H1 (cell line): ENCODE data around the gene CCDC157.

Experiments
- EZH2 ChIP-seq: fragments of 200-600 bp; sonication (generic); IDR thresholded peaks from 2 replicates; pipeline ENCODE4 v1.7.1; 2012; ENCODE audit warnings: low read depth, mild to moderate bottlenecking, moderate library complexity, low read length, inconsistent platforms; ENCODE audit not compliant: severe bottlenecking
- GABPA ChIP-seq: IDR thresholded peaks from 2 replicates; pipeline ENCODE4 v1.6.1; 2011; ENCODE audit warnings: mild to moderate bottlenecking, low read length, moderate library complexity, borderline replicate concordance; ENCODE audit not compliant: insufficient read depth
- PHF8 ChIP-seq: fragments of 200-600 bp; sonication (generic); conservative IDR thresholded peaks from 2 replicates; pipeline ENCODE4 v1.7.1; 2012; ENCODE audit warnings: low read depth, mild to moderate bottlenecking, inconsistent platforms, low read length, moderate library complexity
- POLR2A ChIP-seq, 2 experiments: IDR thresholded peaks; 1 replicate in 1 of 2; 2 replicates in 1 of 2; pipeline ENCODE4 v1.6.1; 2011; ENCODE audit warnings: low read depth in 2 of 2, low read length in 2 of 2, mild to moderate bottlenecking in 2 of 2; ENCODE audit errors: control extremely low read depth in 1 of 2
- RAD21 ChIP-seq, 2 experiments: IDR thresholded peaks in 1 of 2; conservative IDR thresholded peaks in 1 of 2; 2 replicates each; pipeline ENCODE4 v1.6.1; 2011; ENCODE audit warnings: low read depth in 2 of 2, low read length in 2 of 2, improper control_type of control experiment in 1 of 2, inconsistent platforms in 1 of 2, mild to moderate bottlenecking in 1 of 2, moderate library complexity in 1 of 2
- RFX5 ChIP-seq: IDR thresholded peaks from 2 replicates; pipeline ENCODE4 v1.6.1; 2011; ENCODE audit warnings: low read depth, low read length, improper control_type of control experiment, borderline replicate concordance
- SP4 ChIP-seq: IDR thresholded peaks from 2 replicates; pipeline ENCODE4 v1.6.1; 2012; ENCODE audit warnings: low read length, inconsistent platforms
- TEAD4 ChIP-seq: IDR thresholded peaks from 2 replicates; pipeline ENCODE4 v1.6.1; 2012; ENCODE audit warnings: low read depth, low read length, inconsistent platforms, mixed read lengths
- YY1 ChIP-seq: IDR thresholded peaks from 2 replicates; pipeline ENCODE4 v1.6.1; 2011; ENCODE audit warnings: low read depth, mild to moderate bottlenecking, low read length
- TF ChIP-seq, protein P1 (sequence below), 3 experiments: IDR thresholded peaks; 1 replicate in 2 of 3; 2 replicates in 1 of 3; pipeline versions ENCODE4 v1.5.1 to v1.6.1; 2011; ENCODE audit warnings: low read length in 3 of 3, mild to moderate bottlenecking in 3 of 3, inconsistent platforms in 2 of 3, low read depth in 1 of 3, moderate library complexity in 1 of 3; ENCODE audit not compliant: insufficient read depth in 1 of 3; ENCODE audit errors: control extremely low read depth in 1 of 3
- TF ChIP-seq, protein P2 (sequence below): IDR thresholded peaks from 2 replicates; pipeline ENCODE4 v1.6.1; 2012; ENCODE audit warnings: low read length, inconsistent platforms
- TF ChIP-seq, protein P3 (sequence below): IDR thresholded peaks from 2 replicates; pipeline ENCODE4 v1.6.1; 2011; ENCODE audit warnings: low read length, improper control_type of control experiment
- TF ChIP-seq, protein P4 (sequence below): IDR thresholded peaks from 2 replicates; pipeline ENCODE4 v1.6.1; 2012; ENCODE audit warnings: inconsistent platforms

DNA sequence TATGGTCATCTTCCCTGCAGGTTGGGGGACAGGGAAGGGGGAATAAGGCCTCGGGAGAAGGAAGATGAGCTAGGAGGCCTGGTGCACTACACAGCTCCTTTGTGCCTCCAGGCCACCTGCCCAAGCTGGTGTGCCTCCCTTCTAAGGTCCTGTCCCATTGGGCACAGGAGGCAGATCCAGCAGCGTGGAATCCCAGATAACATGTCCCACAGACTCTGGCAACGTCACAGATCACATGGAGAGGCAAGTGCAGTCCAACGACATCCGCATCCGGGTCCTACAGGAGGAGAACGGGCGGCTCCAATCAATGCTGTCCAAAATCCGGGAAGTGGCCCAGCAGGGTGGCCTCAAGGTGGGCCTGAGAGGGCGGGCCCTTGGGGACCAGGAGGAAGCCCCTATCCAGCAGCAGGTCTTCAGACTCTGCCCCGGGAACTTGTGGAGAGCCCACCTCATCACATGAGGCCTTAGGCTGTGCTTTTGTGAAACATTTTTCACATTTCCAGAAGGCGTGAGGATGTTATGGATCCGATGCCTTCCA is 18.6 kb downstream of the CCDC157 start:
- TF ChIP-seq, protein P1, sequence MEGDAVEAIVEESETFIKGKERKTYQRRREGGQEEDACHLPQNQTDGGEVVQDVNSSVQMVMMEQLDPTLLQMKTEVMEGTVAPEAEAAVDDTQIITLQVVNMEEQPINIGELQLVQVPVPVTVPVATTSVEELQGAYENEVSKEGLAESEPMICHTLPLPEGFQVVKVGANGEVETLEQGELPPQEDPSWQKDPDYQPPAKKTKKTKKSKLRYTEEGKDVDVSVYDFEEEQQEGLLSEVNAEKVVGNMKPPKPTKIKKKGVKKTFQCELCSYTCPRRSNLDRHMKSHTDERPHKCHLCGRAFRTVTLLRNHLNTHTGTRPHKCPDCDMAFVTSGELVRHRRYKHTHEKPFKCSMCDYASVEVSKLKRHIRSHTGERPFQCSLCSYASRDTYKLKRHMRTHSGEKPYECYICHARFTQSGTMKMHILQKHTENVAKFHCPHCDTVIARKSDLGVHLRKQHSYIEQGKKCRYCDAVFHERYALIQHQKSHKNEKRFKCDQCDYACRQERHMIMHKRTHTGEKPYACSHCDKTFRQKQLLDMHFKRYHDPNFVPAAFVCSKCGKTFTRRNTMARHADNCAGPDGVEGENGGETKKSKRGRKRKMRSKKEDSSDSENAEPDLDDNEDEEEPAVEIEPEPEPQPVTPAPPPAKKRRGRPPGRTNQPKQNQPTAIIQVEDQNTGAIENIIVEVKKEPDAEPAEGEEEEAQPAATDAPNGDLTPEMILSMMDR (IDR thresholded peaks at IDR 0.05; ENCODE audit: control extremely low read depth in 1 of 3, insufficient read depth in 1 of 3, low read depth in 1 of 3, low read length in 3 of 3): no peak
- no peak for TF ChIP-seq YY1
- TF ChIP-seq, protein P2, sequence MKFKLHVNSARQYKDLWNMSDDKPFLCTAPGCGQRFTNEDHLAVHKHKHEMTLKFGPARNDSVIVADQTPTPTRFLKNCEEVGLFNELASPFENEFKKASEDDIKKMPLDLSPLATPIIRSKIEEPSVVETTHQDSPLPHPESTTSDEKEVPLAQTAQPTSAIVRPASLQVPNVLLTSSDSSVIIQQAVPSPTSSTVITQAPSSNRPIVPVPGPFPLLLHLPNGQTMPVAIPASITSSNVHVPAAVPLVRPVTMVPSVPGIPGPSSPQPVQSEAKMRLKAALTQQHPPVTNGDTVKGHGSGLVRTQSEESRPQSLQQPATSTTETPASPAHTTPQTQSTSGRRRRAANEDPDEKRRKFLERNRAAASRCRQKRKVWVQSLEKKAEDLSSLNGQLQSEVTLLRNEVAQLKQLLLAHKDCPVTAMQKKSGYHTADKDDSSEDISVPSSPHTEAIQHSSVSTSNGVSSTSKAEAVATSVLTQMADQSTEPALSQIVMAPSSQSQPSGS: no peak
- TF ChIP-seq TEAD4: no peak
- no peak for TF ChIP-seq RFX5
- TF ChIP-seq, protein P3, sequence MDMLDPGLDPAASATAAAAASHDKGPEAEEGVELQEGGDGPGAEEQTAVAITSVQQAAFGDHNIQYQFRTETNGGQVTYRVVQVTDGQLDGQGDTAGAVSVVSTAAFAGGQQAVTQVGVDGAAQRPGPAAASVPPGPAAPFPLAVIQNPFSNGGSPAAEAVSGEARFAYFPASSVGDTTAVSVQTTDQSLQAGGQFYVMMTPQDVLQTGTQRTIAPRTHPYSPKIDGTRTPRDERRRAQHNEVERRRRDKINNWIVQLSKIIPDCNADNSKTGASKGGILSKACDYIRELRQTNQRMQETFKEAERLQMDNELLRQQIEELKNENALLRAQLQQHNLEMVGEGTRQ: no peak
- TF ChIP-seq GABPA: no peak
- no peak for TF ChIP-seq RAD21 (IDR thresholded peaks at IDR 0.05 in 1 of 2, conservative IDR thresholded peaks at IDR 0.05 in 1 of 2; ENCODE audit: low read depth in 2 of 2, low read length in 2 of 2)
- no peak for TF ChIP-seq POLR2A (IDR thresholded peaks at IDR 0.05; ENCODE audit: control extremely low read depth in 1 of 2, low read depth in 2 of 2, low read length in 2 of 2)
- no peak for TF ChIP-seq PHF8
- TF ChIP-seq, protein P4, sequence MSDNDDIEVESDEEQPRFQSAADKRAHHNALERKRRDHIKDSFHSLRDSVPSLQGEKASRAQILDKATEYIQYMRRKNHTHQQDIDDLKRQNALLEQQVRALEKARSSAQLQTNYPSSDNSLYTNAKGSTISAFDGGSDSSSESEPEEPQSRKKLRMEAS: no peak
- no peak for TF ChIP-seq EZH2
- no peak for TF ChIP-seq SP4
